ENCODE measurements around the gene MAP1LC3A. TPM values are rescaled to one million over a fixed set of nuclear protein-coding genes. Genes with fewer than 3 reads are reported as not detected.

Gene MAP1LC3A
- total RNA-seq, 1 donor from 2014 or later = 67.2 TPM

GRCh38 chr20:34567892-34568865 is 9.7 kb downstream of the MAP1LC3A start:
- H3K27me3 Mint-ChIP-seq (ENCODE audit: unreplicated experiment) = no peaks in the 10 kb centered on the region
- peaks cover 1% of the 10 kb centered on the region for H3K36me3 Mint-ChIP-seq (ENCODE audit: unreplicated experiment)
- H3K27ac Mint-ChIP-seq (ENCODE audit: unreplicated experiment) = no peak overlapping the region
- TF ChIP-seq CTCF (IDR thresholded peaks at IDR 0.05) = no peak
- no peak for DNase-seq (ENCODE audit: extremely low spot score, unreplicated experiment)
- no peak overlapping the region for H3K4me3 Mint-ChIP-seq (ENCODE audit: unreplicated experiment)
- no peaks in the 10 kb centered on the region for H3K4me1 Mint-ChIP-seq (ENCODE audit: unreplicated experiment)
- H3K9me3 Mint-ChIP-seq (ENCODE audit: unreplicated experiment) = no peaks in the 10 kb centered on the region

DNA sequence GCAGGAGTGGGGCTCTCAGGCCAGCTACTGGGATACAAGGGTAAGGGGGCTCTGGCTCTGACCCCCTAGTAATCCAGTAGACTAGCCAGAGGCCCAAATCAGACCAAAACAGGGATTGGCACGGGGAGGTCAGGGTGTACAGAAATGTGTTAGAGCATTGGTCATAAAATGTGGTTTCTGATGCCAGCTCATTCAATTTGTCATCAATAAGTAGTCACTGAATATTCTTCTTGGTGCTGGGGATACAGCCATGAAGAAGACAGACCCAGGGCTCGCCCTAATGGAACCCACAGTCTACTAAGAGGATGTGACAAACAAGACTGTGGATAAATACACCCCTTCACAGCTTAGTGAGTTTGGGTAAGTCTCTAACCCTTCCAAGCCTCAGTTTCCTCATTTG is 11.1 kb downstream of the MAP1LC3A start:
- no peak overlapping the region for H3K27ac Mint-ChIP-seq (ENCODE audit: unreplicated experiment)
- no peaks in the 10 kb centered on the region for H3K4me1 Mint-ChIP-seq (ENCODE audit: unreplicated experiment)
- H3K9me3 Mint-ChIP-seq (ENCODE audit: unreplicated experiment) = no peaks in the 10 kb centered on the region
- peaks cover 3% of the 10 kb centered on the region for H3K36me3 Mint-ChIP-seq (ENCODE audit: unreplicated experiment)
- no peak overlapping the region for H3K4me3 Mint-ChIP-seq (ENCODE audit: unreplicated experiment)
- DNase-seq (ENCODE audit: extremely low spot score, unreplicated experiment) = no peak
- no peaks in the 10 kb centered on the region for H3K27me3 Mint-ChIP-seq (ENCODE audit: unreplicated experiment)
- TF ChIP-seq CTCF (IDR thresholded peaks at IDR 0.05) = no peak

DNA sequence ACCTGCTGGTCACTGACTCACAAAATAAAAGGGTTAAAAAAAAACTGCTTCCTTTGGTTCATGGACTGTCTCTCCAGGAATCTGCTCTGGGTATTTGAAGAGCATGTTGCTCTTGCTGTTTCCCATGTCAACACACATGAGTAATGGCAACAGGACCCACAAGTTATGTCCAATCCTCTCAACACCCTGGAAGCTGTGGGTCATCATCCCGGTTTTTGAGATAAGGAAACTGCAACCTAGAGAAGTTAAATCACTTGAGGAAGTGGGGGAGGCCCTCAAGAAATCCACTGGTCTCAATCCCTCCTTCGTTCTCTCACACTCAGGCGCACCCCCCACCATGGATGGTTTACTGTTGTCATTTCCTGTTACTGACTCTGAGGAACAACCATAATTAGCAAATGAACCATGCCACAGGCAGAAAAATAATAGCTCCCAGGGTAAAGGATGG is 12.4 kb downstream of the MAP1LC3A start:
- Mint-ChIP-seq H3K9me3 (ENCODE audit: unreplicated experiment) (no peaks in the 10 kb centered on the region), H3K4me3 (ENCODE audit: unreplicated experiment) (no peak overlapping the region), H3K36me3 (ENCODE audit: unreplicated experiment) (peaks cover 3% of the 10 kb centered on the region), H3K27ac (ENCODE audit: unreplicated experiment) (no peak overlapping the region), H3K4me1 (ENCODE audit: unreplicated experiment) (no peaks in the 10 kb centered on the region), H3K27me3 (ENCODE audit: unreplicated experiment) (no peaks in the 10 kb centered on the region)
- no peak for DNase-seq (ENCODE audit: extremely low spot score, unreplicated experiment)
- TF ChIP-seq CTCF (IDR thresholded peaks at IDR 0.05) = no peak

GRCh38 chr20:34571753-34572152 is 13.2 kb downstream of the MAP1LC3A start:
- DNase-seq (ENCODE audit: extremely low spot score, unreplicated experiment) = no peak
- Mint-ChIP-seq H3K4me3 (ENCODE audit: unreplicated experiment) (no peak overlapping the region), H3K4me1 (ENCODE audit: unreplicated experiment) (no peaks in the 10 kb centered on the region), H3K9me3 (ENCODE audit: unreplicated experiment) (no peaks in the 10 kb centered on the region), H3K27me3 (ENCODE audit: unreplicated experiment) (no peaks in the 10 kb centered on the region), H3K27ac (ENCODE audit: unreplicated experiment) (no peak overlapping the region), H3K36me3 (ENCODE audit: unreplicated experiment) (peaks cover 3% of the 10 kb centered on the region)
- no peak for TF ChIP-seq CTCF (IDR thresholded peaks at IDR 0.05)

DNA sequence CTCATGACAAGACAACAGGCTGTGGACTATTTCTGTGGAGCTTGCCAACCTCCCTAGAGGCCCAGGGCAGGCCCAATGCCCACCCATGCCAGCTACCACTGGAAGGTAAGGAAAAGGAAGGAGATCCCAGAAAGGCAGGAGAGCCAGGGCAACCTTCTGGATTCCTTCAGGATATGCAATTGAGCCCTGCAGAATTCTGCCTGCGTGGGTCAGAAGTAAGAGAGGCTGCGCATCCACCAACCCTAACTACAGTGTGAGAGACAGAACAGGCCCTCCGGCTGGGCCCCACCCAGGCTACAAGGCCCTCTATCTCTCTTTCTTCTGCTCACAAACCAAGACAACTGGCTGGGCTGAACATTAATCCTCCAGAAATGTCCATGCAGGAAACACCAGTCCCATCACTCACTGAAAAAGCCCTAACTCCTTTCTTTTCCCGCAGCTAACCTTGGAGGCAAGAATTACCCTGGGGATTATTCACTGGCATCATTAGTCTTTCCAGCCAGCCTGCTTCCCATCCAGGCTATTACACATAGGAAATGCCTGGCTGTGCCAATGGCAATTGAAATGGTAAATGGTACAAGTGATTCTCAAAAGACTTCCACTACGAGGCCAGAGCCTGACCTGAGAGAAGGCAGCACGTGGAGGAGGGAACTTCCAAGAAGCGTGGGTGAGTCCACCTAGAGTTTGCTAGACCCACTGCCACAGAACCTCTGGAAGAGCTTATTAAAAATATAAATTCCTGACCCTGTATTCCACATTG is 15.2 kb downstream of the MAP1LC3A start:
- H3K27me3 Mint-ChIP-seq (ENCODE audit: unreplicated experiment) = no peaks in the 10 kb centered on the region
- no peaks in the 10 kb centered on the region for H3K9me3 Mint-ChIP-seq (ENCODE audit: unreplicated experiment)
- DNase-seq (ENCODE audit: extremely low spot score, unreplicated experiment) = peak; percentile 63
- TF ChIP-seq CTCF (IDR thresholded peaks at IDR 0.05) = no peak
- H3K4me1 Mint-ChIP-seq (ENCODE audit: unreplicated experiment) = no peaks in the 10 kb centered on the region
- no peak overlapping the region for H3K27ac Mint-ChIP-seq (ENCODE audit: unreplicated experiment)
- H3K36me3 Mint-ChIP-seq (ENCODE audit: unreplicated experiment) = peaks cover 3% of the 10 kb centered on the region
- H3K4me3 Mint-ChIP-seq (ENCODE audit: unreplicated experiment) = no peak overlapping the region
